ENCODE measurements around the gene SPAG16. TPM values are rescaled to one million over a fixed set of nuclear protein-coding genes. Genes with fewer than 3 reads are reported as not detected.
A peak's percentile ranks its signal among the peaks of the same experiment; 100 is the strongest.

Gene SPAG16
- total RNA-seq, 2 donors from 2014 or later: 15.5 to 22.8 TPM

DNA sequence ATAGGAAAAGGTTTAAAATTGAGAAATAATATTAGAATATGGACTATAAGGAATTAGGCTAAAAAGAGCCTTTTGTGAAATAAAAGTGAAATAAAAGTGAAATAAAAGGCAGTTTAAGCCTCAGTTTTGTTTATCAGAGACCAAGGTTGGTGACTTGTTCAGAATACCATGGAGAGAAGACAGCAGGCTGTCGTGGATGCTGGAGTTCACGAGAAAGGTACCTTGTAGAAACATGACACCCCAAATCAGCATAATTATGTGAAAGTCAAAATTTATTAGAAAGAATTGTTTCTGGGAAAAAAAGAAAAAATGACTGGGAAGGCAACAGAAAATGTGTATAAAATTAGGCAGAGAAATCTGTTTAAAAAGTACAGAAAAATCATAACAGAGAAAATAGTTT is 46.5 kb upstream of the SPAG16 start:
- H3K27me3 ChIP-seq: no peaks in the 10 kb centered on the region
- TF ChIP-seq, protein P1, sequence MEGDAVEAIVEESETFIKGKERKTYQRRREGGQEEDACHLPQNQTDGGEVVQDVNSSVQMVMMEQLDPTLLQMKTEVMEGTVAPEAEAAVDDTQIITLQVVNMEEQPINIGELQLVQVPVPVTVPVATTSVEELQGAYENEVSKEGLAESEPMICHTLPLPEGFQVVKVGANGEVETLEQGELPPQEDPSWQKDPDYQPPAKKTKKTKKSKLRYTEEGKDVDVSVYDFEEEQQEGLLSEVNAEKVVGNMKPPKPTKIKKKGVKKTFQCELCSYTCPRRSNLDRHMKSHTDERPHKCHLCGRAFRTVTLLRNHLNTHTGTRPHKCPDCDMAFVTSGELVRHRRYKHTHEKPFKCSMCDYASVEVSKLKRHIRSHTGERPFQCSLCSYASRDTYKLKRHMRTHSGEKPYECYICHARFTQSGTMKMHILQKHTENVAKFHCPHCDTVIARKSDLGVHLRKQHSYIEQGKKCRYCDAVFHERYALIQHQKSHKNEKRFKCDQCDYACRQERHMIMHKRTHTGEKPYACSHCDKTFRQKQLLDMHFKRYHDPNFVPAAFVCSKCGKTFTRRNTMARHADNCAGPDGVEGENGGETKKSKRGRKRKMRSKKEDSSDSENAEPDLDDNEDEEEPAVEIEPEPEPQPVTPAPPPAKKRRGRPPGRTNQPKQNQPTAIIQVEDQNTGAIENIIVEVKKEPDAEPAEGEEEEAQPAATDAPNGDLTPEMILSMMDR (IDR thresholded peaks at IDR 0.05): no peak
- TF ChIP-seq POLR2A (IDR thresholded peaks at IDR 0.05): no peak
- H3K36me3 ChIP-seq (replicated peaks in 1 of 2; ENCODE audit: insufficient read depth in 1 of 2, low read depth in 2 of 2): no peaks in the 10 kb centered on the region
- H3K9me3 ChIP-seq: no peaks in the 10 kb centered on the region
- 81 to 84% methylated on average over 2 of the region's 2 CpGs for WGBS, 2 donors
- peak overlapping the region in 1 of 4 donors; percentile 74 for H3K27ac ChIP-seq
- H3K4me3 ChIP-seq: no peak overlapping the region
- DNase-seq (no peak), ATAC-seq (no peak)
- peaks cover 11% of the 10 kb centered on the region for H3K4me1 ChIP-seq
- intact Hi-C loops (cut with DNase I): no loop called here

GRCh38 chr2:213238753-213239495 is 45.3 kb upstream of the SPAG16 start:
- Histone ChIP-seq H3K36me3 (replicated peaks in 1 of 2; ENCODE audit: insufficient read depth in 1 of 2, low read depth in 2 of 2) (no peaks in the 10 kb centered on the region), H3K4me1 (peaks cover 18% of the 10 kb centered on the region), H3K27ac (peak overlapping the region; percentile 7 to 74 (median 59)), H3K27me3 (no peaks in the 10 kb centered on the region), H3K4me3 (no peak overlapping the region), H3K9me3 (no peaks in the 10 kb centered on the region)
- WGBS, 2 donors: 14 to 16% methylated on average over 3 of the region's 3 CpGs
- DNase-seq (peak; percentile 29 to 49 (median 40)), ATAC-seq (peak; percentile 86)
- intact Hi-C loops (cut with DNase I): no loop called here
- TF ChIP-seq, protein P1 (IDR thresholded peaks at IDR 0.05): no peak
- TF ChIP-seq POLR2A (IDR thresholded peaks at IDR 0.05): no peak

DNA sequence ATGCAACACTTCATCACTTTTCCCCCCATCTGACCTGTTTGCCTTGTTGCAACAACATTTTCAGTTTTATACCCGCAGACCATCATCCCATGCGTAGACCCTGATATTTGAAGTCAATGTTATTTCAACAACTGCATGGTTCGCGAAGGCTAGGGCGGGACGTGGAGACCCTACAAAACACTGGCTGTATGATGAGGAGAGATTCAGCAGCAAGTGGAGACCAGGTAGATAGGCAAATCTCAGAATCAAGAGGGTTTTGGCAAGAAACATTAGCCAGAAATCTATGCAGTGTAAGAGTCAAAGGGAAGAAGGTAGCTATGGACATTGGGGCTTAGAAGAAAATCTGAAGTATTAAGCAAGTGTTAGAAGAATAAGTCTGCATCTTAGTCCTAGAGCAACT is 42.4 kb upstream of the SPAG16 start:
- Histone ChIP-seq H3K27ac (no peak overlapping the region), H3K9me3 (no peaks in the 10 kb centered on the region), H3K4me3 (no peak overlapping the region), H3K27me3 (no peaks in the 10 kb centered on the region), H3K4me1 (peaks cover 18% of the 10 kb centered on the region), H3K36me3 (replicated peaks in 1 of 2; ENCODE audit: insufficient read depth in 1 of 2, low read depth in 2 of 2) (no peaks in the 10 kb centered on the region)
- no peak for ATAC-seq
- no peak for DNase-seq
- intact Hi-C loops (cut with DNase I): no loop called here
- WGBS, 2 donors: 89 to 95% methylated on average over 6 of the region's 6 CpGs
- no peak for TF ChIP-seq POLR2A (IDR thresholded peaks at IDR 0.05)
- TF ChIP-seq, protein P1 (IDR thresholded peaks at IDR 0.05): no peak

GRCh38 chr2:213242653-213243052 is 41.6 kb upstream of the SPAG16 start:
- Histone ChIP-seq H3K27ac (no peak overlapping the region), H3K36me3 (replicated peaks in 1 of 2; ENCODE audit: insufficient read depth in 1 of 2, low read depth in 2 of 2) (no peaks in the 10 kb centered on the region), H3K27me3 (no peaks in the 10 kb centered on the region), H3K9me3 (no peaks in the 10 kb centered on the region), H3K4me1 (peaks cover 18% of the 10 kb centered on the region), H3K4me3 (no peak overlapping the region)
- TF ChIP-seq, protein P1 (IDR thresholded peaks at IDR 0.05): no peak
- TF ChIP-seq POLR2A (IDR thresholded peaks at IDR 0.05): no peak
- intact Hi-C loops (cut with DNase I): no loop called here
- ATAC-seq: no peak
- DNase-seq: no peak
- WGBS, 2 donors: 93 to 96% methylated on average over 1 of the region's 1 CpG

All from body of pancreas (tissue), 4 donors.